GM11168 (cell line): ENCODE data around the gene TTC28.
"Not testable (repeated sequence)": the region's sequence is repeated elsewhere in the genome, so short reads cannot be mapped to it uniquely, and the experiment has no call there.

Experiments used
- in situ Hi-C: fragments of 300-500 bp; cut with MboI; formaldehyde crosslinking; loops from one replicate; pipeline ENCODE4 v1.12.0; 2022; ENCODE audit warnings: low sequenced_read_pairs; ENCODE audit not compliant: unreplicated experiment

The TTC28 gene

DNA sequence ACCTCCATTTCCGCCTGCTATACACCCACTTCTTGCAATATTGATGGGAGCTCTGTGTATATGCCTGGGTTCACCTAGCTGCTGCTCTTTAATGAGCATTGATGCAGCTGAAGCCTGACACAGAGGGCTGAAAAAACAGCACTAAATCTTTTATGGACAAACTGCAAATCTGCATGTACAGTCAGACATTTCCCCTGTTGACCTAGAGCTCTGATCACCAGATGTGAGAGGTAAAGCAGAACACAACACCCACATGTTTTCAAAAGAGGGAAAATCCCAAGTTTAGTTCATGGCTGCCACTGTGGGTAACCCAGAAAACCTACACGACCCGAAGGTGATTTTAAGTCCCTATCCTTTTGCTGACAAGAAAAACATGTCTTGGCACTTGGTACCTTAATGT lies 457.6 kb downstream of the TTC28 start:
- in situ Hi-C loops: no loop called here

DNA sequence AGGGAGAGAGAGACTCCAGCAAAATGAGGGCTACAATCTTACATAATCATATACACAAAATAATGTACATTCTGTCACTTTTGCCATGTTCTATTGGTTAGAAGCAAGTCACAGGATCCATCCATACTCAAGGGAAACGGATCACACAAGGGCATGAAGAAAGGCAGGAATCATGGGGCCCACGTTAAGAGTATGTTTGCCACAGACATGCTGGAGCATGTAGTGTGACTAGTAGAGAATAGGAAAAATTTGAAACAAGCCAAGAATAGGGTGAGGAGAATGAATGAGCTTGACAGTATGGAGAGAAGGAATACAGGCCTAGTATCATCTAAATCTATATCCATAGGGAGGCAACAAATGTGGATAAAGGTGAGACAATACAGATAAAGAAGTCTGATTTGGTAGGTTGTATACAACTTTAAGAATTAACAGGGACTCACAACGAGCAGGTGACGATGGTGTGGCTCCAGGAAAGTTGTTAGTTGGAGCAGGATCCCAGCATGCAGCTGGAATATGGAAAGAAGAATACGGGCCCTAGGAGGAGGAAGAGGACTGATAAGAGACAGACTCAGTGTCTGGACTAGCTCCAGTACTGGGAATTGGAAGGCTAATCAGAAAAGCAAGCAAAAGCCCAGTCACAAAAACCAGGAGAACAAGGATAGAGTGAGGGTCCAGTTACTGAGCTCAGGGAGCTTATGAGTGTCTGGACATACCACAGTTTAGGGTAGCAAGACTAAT lies 458.8 kb downstream of the TTC28 start:
- in situ Hi-C loops: no loop called here

DNA sequence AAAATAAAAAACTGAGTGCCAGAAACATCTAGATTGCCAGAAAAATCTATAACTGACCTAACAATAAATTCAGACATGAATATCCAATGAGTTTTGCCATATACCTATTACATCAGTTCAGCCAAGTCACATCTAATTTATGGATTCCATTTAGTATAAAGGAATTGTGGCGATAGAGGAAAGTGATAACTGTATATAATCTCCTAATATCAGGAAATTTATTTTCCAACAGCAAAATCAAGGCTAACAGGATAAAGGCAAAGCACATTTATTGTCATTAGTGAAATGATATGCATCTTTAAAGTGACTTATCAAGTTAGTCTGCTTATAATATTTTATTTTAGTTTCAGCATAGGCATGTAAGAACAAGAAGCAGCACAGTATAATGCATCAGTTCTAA lies 462.4 kb downstream of the TTC28 start:
- in situ Hi-C loops: no loop called here

DNA sequence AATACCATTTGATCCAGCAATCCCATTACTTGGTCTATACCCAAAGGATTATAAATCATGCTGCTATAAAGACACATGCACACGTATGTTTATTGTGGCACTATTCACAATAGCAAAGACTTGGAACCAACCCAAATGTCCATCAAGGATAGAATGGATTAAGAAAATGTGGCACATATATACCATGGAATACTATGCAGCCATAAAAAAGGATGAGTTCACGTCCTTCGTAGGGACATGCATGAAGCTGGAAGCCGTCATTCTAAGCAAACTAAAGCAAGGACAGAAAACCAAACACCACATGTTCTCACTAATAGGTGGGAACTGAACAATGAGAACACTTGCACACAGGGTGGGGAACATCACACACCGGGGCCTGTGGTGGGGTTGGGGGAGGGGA lies 464.9 kb downstream of the TTC28 start:
- in situ Hi-C loops: not testable (repeated sequence)

DNA sequence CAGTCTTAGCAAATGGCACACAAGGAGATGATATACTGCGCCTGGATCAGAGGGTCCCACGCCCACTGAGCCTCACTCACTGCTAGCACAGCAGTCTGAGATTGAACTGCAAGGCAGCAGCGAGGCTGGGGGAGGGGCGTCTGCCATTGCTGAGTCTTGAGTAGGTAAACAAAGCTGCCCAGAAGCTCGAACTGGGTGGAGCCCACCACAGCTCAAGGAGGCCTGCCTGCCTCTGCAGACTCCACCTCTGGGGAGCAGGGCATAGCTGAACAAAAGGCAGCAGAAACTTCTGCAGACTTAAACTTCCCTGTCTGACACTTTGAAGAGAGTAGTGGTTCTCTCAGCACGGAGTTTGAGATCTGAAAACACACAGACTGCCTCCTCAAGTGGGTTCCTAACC lies 470.2 kb downstream of the TTC28 start:
- in situ Hi-C loops: not testable (repeated sequence)

DNA sequence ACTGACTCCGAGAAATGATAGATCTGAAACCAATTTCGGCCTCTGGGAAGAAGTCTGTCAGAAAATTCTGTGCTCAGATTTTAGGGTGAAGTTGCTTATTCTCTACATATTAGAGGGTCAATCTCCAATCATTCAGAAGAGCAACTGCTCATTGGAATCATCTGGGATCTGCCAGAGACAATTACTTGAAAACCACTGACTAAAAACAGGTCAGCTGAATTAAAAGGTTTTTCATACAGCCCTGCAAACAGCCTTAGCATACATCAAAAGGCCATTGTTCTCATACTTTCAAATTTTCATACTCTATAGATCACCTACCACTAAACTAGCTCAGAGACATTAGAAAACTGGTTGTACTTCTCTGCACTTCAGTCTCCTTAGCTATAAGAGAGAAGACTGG lies 470.9 kb downstream of the TTC28 start:
- in situ Hi-C loops: no loop called here

DNA sequence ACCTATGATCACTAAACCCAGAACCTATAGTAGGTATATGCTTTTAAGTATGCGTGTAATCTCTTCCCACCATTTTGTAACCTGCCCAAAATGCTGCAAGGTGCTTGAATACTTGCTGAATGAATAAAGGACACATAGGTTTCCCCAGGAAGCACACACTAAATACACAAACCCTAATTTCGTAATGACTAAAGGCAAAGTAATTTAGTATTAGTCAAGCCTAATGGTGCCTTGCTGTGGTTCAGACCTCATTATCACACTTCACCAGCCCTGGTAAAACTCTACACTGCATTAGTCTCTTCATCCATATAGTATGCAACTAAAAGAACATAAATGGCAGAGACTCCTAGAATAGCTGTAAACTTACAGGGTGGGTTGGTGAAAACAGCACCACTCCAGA lies 471.6 kb downstream of the TTC28 start:
- in situ Hi-C loops: no loop called here

DNA sequence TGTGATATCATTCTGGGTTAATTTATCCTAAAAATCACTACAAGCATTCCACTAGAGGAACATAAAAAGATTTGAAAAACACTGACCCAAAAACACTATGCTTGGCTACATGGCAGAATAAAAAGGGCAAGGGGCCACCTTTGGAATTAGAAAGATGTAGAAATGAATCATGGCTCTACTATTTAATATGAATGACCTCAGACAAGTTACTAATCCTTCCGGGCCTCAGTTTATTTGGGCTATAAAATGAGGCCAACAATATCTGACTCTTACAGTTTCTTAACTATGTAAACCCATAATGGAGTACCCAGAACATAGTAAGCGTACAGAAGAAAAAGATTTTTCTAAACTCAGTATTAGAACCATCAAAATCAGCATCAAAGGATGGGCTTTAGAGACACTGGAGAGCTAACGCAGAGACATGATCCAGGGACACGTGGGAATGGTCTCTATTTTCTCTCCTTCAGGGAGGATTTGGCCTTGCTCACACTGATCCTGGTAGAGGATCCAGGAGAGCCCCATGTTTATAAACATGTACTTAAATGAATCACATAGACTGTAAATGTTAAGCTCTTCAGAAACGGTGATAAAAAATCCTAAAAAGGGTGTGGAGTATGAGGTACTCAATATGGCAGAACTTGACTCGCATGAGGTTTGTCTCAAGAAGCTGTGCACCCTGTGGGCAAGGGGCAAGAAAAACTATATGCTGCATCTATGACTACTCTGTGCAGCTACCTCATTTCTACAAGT lies 472.2 kb downstream of the TTC28 start:
- in situ Hi-C loops: no loop called here

DNA sequence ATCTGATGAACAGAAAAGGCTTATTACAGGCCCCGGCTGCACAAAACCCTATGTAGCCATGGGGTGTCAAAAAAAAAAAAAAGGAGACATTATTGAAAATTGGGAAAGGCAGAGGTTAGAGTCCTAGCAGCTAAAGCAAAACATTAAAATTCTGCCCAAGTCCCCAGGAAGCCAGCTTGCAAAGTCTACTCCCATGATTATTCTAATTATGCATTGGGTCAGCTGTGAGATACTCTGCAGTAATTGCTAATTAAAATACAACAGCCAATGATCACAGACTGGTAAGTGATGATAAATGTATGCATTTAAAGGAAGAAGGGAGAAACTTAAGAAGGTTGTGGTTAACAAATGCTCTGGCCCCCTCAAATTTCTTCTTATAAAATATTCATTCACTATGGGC lies 473.7 kb downstream of the TTC28 start:
- in situ Hi-C loops: no loop called here

DNA sequence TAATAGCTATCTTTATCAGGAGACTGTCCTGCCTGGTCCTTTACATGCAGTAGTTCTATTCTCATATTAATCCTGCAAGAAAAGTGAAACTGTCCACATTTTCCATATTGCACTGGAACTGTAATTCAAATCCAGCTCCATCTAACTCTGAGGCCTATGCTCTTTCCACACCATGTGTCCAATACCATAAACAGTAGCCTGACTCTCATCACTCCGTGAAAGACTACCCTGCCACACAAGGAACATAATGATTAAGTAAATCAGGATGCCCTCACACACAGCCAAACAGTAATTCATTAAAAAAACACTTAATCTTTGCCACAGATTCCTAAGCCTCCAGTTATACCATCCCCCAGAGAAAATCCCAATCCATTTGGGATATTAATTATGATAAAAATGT lies 475.3 kb downstream of the TTC28 start:
- in situ Hi-C loops: no loop called here

DNA sequence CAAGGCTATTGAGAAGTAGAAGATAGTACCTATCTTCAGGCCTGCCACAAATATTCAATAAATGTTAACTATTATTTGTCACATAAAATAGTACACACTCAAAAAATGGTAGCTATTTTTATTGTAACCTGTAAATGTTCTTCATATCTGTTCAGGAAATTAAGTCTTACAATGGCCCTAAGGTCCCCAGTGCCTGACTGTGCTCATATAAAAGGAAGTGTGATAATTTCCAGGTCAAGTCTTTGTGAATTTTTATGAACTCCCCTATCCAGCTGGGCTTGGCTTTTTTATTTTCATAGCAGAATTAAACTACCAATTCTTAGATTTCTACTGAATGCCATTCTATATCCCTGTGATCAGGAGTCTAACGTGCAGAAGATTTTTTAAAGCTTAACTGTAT lies 476.4 kb downstream of the TTC28 start:
- in situ Hi-C loops: no loop called here

DNA sequence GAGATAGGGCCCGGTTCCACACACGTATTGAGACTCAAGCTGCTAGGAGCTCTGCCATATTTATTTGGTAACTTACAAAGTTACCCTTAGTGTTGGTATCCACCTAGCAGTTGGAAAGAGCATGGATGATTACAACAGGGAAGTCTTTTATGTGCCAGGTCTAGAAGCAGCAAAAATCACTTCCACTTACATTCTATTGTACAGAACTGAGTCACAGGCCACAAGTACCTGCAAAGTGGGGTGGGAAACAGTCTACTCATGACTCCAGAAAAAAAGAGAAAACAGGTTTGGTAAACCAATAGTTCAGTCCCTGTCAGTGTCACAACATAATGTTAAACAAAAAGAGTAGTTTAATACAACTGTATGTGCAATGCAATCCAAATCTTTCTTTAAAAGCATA lies 480.9 kb downstream of the TTC28 start:
- in situ Hi-C loops: no loop called here

DNA sequence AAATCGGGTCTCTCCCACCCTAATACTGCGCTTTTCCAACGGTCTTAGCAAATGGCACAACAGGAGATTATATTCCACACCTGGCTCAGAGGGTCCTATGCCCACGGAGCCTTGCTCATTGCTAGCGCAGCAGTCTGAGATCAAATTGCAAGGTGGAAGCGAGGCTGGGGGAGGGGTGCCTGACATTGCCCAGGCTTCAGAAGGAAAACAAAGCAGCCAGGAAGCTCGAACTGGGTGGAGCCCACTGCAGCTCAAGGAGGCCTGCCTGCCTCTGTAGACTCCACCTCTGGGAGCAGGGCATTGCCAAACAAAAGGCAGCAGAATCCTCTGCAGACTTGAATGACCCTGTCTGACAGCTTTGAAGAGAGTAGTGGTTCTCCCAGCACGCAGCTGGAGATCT lies 488.1 kb downstream of the TTC28 start:
- in situ Hi-C loops: not testable (repeated sequence)

DNA sequence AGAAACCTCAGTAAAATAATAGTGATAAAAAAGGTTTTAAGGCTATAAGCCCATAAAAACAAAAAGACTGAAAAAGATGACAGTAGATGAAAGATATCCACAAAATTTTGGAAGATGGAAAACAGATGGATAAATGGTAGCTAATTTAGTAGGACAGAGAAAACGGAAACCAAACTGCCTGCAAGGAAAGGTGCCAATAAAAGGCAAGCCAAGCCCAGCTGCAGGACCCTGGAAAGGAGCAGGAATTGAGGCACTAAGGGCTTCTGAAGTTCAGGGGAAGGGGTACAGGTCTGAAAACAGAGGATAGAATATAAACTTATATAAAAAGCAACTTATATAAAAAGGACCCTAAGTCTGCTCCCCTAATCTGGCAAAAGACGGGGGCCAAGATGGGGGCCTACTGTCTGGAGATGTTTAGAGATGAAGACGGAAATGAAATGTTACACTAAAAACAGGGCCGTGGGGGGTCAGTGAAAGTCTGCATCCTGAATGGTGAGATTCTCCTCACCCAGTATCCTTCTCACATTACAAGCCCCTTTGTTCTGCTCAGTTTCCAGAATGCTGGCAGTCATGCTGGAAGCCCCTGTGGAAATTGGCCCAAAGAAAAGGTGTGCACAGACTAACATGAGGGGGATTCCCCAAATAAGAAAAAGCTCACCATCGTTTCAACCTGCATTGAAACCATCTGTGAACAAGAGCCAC lies 491.3 kb downstream of the TTC28 start:
- in situ Hi-C loops: no loop called here

DNA sequence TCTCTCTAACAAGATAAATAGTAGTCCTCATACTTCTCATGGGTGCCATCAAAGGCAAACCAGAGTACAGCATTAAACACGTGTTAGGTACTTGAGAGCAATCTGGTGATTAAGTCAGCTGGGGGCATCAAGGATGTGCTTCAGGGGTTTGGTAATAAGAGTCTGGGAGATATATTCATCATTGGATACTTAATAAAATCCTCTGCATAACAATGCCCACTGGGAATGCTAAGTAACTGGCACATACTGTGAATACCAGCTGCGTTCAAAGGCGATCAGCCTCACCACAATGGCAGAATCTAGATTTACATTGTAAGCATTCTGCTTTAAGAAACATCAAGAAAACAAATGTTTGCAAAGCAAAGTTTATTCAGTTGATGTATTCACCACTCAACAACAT lies 492.0 kb downstream of the TTC28 start:
- in situ Hi-C loops: no loop called here

DNA sequence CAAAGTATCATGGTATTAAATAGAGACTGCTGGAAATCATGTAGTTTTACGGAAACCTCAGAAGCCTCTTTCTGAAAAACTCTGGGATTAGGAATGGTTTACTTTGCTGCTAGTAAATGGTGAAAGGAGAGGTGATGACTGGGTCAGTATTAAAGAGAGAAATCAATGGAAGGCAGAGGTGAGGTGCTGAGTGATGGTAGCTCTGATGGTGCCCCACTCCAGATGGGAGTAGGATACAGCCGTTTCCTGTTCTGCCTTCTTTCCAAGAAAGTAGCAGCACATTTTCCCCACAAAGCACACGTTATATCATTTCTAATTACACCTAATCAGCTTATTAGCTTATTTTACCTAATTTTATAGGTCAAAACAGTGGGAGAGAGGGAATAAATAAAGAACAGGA lies 493.0 kb downstream of the TTC28 start:
- in situ Hi-C loops: no loop called here

DNA sequence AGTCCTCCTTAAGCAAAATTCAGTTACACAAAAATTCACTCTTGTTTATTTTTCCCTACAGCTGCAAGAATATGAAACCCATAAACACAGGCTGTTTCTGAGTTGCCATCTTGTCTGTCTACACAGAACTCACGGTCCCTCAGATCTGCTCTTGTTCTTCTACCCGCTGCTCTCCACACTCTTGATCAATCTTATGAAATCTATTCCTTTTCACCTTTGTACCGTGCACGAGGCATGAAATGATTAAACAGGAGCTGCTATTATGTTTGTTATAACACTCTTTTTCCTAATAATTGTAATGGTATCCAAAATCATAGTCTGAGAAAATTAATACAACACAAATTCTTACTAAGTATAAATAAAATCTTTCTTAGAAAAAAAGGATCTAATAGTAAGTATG lies 494.5 kb downstream of the TTC28 start:
- in situ Hi-C loops: no loop called here

DNA sequence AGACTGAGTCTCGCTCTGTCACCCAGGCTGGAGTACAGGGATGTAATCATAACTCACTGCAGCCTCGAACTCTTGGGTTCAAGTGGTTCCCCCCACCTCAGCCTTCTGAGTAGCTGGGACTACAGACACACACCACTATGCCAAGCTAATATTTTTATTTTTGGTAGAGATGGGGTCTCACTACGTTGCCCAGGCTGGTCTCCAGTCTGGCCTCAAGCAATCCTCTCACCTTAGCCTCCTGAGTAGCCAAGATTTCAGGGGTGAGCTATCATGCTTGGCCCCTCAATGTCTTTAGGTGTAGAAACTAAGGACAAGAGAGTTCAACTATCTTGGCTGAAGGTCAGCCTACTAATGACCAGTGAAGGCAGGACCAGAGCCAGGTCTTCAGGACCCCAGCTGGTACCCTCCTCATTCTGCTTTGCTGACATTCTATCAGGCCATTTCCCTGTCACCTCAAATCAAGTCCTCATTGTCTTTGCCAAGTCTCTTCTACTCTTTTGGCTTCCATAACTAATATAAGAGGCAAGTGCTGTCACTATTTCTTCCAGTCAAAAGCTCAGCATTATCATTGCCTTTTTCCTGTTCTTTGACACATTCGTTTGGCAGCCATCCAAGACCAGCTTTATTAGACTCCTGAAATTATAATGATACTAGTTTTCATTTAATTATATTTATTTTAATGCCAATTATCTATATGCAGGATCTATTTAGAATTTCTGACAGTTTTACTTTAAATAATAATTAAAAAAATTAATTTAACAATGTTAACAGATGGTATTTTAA lies 496.4 kb downstream of the TTC28 start:
- in situ Hi-C loops: no loop called here

DNA sequence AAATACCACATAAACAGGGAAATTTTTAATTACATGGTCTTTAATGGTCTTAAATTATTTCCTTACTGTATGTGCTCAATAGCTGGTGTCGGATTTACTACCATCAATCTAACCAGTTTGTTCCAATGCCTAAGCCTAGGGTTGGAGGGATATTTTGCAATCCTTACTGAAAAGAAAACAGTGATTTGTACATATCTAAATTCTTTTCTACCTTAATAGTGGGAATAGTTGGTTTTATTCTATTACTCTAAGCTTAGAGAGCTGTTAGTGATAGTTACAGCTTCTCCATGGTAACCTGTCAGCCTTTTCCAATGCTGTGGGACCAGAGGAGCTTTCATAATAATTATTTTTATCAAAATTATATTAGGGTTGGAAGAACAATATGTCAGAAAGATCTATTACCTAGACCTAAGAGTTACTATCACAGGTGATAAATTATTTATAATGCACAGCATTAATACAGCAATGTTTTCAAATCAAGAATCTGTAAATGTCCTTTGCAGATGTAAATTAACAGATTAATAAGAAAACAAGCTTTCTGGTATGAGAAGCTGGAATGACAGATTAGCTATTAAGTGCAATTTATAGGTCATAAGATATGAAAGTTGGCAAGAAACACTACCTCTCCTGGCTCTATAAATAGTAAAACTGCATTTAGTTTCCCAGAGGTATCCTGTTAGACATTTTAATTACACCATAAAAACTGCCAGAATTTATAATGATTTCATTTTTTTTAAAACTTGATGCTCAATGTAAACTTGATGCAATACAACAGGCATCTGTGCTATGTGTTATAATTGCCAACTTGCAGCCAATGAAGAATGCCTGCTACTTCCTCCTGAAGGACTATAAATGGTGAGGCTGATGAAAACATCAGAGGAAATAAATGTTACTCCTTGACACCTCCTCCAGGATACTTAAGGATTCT lies 498.6 kb downstream of the TTC28 start:
- in situ Hi-C loops: no loop called here

DNA sequence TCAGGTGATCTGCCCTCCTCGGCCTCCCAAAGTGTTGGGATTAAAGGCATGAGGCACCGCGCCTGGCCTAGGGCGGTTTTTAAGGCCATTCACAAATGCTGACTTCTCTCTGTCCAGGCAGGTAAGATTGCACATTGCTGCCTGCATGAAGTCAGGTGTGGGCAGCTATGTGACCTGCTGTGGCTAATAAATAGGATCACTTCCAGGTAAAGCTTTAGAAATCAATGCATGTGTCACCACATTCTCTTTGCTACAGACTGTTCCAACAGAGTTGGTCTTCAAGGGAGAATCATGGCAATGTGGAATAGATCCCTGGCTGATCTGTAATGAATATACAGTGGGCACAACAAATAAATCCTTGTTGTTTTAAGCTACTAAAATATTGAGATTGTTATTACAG lies 500.2 kb downstream of the TTC28 start:
- in situ Hi-C loops: no loop called here
